CD4-positive, alpha-beta memory T cell (primary cell): ENCODE data around the gene USP47. TPM values are rescaled to one million over a fixed set of nuclear protein-coding genes. Genes with fewer than 3 reads are reported as not detected.

Experiments used
- CTCF ChIA-PET: fragments of 350-600 bp; sonication (Branson Sonifier 250); formaldehyde crosslinking; loops from one replicate; lab custom pipeline; 2021; ENCODE audit warnings: inconsistent platforms; ENCODE audit not compliant: partially characterized antibody; lab: Charles Lee
- POLR2A ChIA-PET: fragments of 350-600 bp; sonication (Branson Sonifier 250); formaldehyde crosslinking; loops from one replicate; lab custom pipeline; 2021; ENCODE audit not compliant: partially characterized antibody; lab: Charles Lee
- DNase-seq, 5 donors: peaks; one replicate each; pipeline versions ENCODE4 v3.0.0 to v3.0.0-alpha.2; 2020 to 2022; ENCODE audit warnings: mixed read lengths in 1 of 5
- H3K27ac ChIP-seq: one replicate; pipeline ENCODE4 v1.7.0; 2013; ENCODE audit warnings: low read depth, low read length
- H3K27me3 ChIP-seq: 2 replicates; pipeline ENCODE4 v1.7.0; 2013; ENCODE audit warnings: mild to moderate bottlenecking, low read length, moderate library complexity; ENCODE audit not compliant: insufficient read depth
- H3K36me3 ChIP-seq: 2 replicates; pipeline ENCODE4 v1.7.0; 2013; ENCODE audit warnings: mild to moderate bottlenecking, low read length, moderate library complexity; ENCODE audit not compliant: insufficient read depth
- H3K4me1 ChIP-seq: 2 replicates; pipeline ENCODE4 v1.7.0; 2013; ENCODE audit warnings: mild to moderate bottlenecking, low read length, moderate library complexity; ENCODE audit not compliant: insufficient read depth
- H3K4me3 ChIP-seq, 2 donors: one replicate each; pipeline ENCODE4 v1.7.0; 2013; ENCODE audit warnings: low read length in 2 of 2, mild to moderate bottlenecking in 1 of 2
- H3K9me3 ChIP-seq, 2 donors: one replicate each; pipeline ENCODE4 v1.7.0; 2013; ENCODE audit warnings: low read length in 2 of 2, control low read depth in 1 of 2; ENCODE audit not compliant: control insufficient read depth in 1 of 2
- H3K27ac Mint-ChIP-seq, 7 donors: one replicate each; pipeline ENCODE4 v1.8.0; 2020 to 2021; ENCODE audit warnings: mixed read lengths in 7 of 7, mild to moderate bottlenecking in 6 of 7, inconsistent platforms in 3 of 7, moderate library complexity in 3 of 7
- H3K27me3 Mint-ChIP-seq, 2 donors: one replicate each; pipeline ENCODE4 v1.8.0; 2020 to 2021; ENCODE audit warnings: mixed read lengths in 2 of 2
- H3K36me3 Mint-ChIP-seq, 2 donors: one replicate each; pipeline ENCODE4 v1.8.0; 2020 to 2021; ENCODE audit warnings: mixed read lengths in 2 of 2, inconsistent platforms in 1 of 2, mild to moderate bottlenecking in 1 of 2
- H3K4me1 Mint-ChIP-seq, 4 donors: one replicate each; pipeline ENCODE4 v1.8.0; 2020 to 2021; ENCODE audit warnings: mixed read lengths in 4 of 4, mild to moderate bottlenecking in 1 of 4
- H3K4me3 Mint-ChIP-seq, 8 donors: one replicate each; pipeline ENCODE4 v1.8.0; 2020 to 2021; ENCODE audit warnings: mixed read lengths in 8 of 8, mild to moderate bottlenecking in 7 of 8, moderate library complexity in 6 of 8, inconsistent platforms in 3 of 8
- H3K9me3 Mint-ChIP-seq, 8 donors: one replicate each; pipeline ENCODE4 v1.8.0; 2020 to 2021; ENCODE audit warnings: mixed read lengths in 8 of 8, mild to moderate bottlenecking in 5 of 8, inconsistent platforms in 3 of 8, moderate library complexity in 1 of 8
- intact Hi-C: fragments of 100-400 bp; cut with micrococcal nuclease; formaldehyde crosslinking; loops from one replicate; pipeline ENCODE4 v1.15.1; 2023
- polyA plus RNA-seq, 2 donors: library from polyadenylated mRNA; unstranded; fragments of 300-500 nt; fragmentation: Illumina TruSeq; gene quantifications; one replicate each; pipeline ENCODE4 v1.2.3, GENCODE V29; 2021
- total RNA-seq, 2 experiments: library from RNA; stranded (reverse); gene quantifications; one replicate each; pipeline ENCODE4 v1.2.3, GENCODE V29; 2021

Gene USP47
- total and polyA plus RNA-seq, 4 experiments from 2014 or later: 43.7 to 65.9 (median 56.9) TPM

DNA sequence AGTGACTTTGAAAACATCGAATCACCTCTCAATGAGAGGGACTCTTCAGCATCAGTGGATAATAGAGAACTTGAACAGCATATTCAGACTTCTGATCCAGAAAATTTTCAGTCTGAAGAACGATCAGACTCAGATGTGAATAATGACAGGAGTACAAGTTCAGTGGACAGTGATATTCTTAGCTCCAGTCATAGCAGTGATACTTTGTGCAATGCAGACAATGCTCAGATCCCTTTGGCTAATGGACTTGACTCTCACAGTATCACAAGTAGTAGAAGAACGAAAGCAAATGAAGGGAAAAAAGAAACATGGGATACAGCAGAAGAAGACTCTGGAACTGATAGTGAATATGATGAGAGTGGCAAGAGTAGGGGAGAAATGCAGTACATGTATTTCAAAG, 100.9 kb downstream of the USP47 start:
- H3K27me3 Mint-ChIP-seq: no peaks in the 10 kb centered on the region
- H3K27ac Mint-ChIP-seq: peak overlapping the region in 2 of 7 donors; percentile 0 to 68
- no peaks in the 10 kb centered on the region for H3K9me3 Mint-ChIP-seq
- peaks cover 28 to 75% of the 10 kb centered on the region in 2 donors for H3K36me3 Mint-ChIP-seq
- Histone ChIP-seq H3K9me3 (no peaks in the 10 kb centered on the region), H3K4me3 (no peak overlapping the region), H3K4me1 (no peaks in the 10 kb centered on the region), H3K27me3 (no peaks in the 10 kb centered on the region), H3K27ac (no peak overlapping the region), H3K36me3 (peaks cover 39% of the 10 kb centered on the region)
- peaks cover 0 to 5% (median 1%) of the 10 kb centered on the region in 4 donors for H3K4me1 Mint-ChIP-seq
- no peak for DNase-seq
- intact Hi-C loops: no loop called here
- ChIA-PET CTCF (interaction anchor here (1.2 kb wide), 1 partner anchor 11 kb away, joined by 4 read pairs; no protein-coding TSS in a partner anchor), POLR2A (no interaction called here)
- H3K4me3 Mint-ChIP-seq: no peak overlapping the region

GRCh38 chr11:11944444-11944843, 102.7 kb downstream of the USP47 start:
- Histone ChIP-seq H3K4me1 (no peaks in the 10 kb centered on the region), H3K36me3 (peaks cover 37% of the 10 kb centered on the region), H3K9me3 (no peaks in the 10 kb centered on the region), H3K4me3 (no peak overlapping the region), H3K27ac (no peak overlapping the region), H3K27me3 (no peaks in the 10 kb centered on the region)
- intact Hi-C loops: no loop called here
- Mint-ChIP-seq H3K9me3 (no peaks in the 10 kb centered on the region), H3K36me3 (peaks cover 21 to 72% of the 10 kb centered on the region in 2 donors), H3K4me3 (no peak overlapping the region), H3K27me3 (no peaks in the 10 kb centered on the region), H3K4me1 (peaks cover 0 to 5% (median 1%) of the 10 kb centered on the region in 4 donors), H3K27ac (peak overlapping the region in 2 of 7 donors; percentile 29 to 42)
- POLR2A ChIA-PET: no interaction called here
- CTCF ChIA-PET: no interaction called here
- no peak for DNase-seq

GRCh38 chr11:11946180-11946579, 104.4 kb downstream of the USP47 start:
- no peaks in the 10 kb centered on the region for H3K9me3 Mint-ChIP-seq
- peak overlapping the region in 3 of 7 donors; percentile 35 to 57 (median 35) for H3K27ac Mint-ChIP-seq
- no peak overlapping the region for H3K4me3 Mint-ChIP-seq
- CTCF ChIA-PET: interaction anchor here (0.8 to 1.9 kb wide), 6 partner anchors 10 to 291 kb away, joined by 3 to 11 read pairs (median 4); no protein-coding TSS in a partner anchor
- H3K36me3 Mint-ChIP-seq: peaks cover 28 to 78% of the 10 kb centered on the region in 2 donors
- DNase-seq: no peak
- Histone ChIP-seq H3K27me3 (no peaks in the 10 kb centered on the region), H3K27ac (no peak overlapping the region), H3K4me3 (no peak overlapping the region), H3K36me3 (peaks cover 47% of the 10 kb centered on the region), H3K4me1 (no peaks in the 10 kb centered on the region), H3K9me3 (no peaks in the 10 kb centered on the region)
- peaks cover 0 to 5% (median 1%) of the 10 kb centered on the region in 4 donors for H3K4me1 Mint-ChIP-seq
- intact Hi-C loops: no loop called here
- no peaks in the 10 kb centered on the region for H3K27me3 Mint-ChIP-seq
- POLR2A ChIA-PET: no interaction called here

GRCh38 chr11:11946878-11947277, 105.1 kb downstream of the USP47 start:
- DNase-seq: no peak
- Mint-ChIP-seq H3K36me3 (peaks cover 33 to 81% of the 10 kb centered on the region in 2 donors), H3K4me1 (peaks cover 0 to 5% (median 1%) of the 10 kb centered on the region in 4 donors), H3K4me3 (no peak overlapping the region), H3K27me3 (no peaks in the 10 kb centered on the region), H3K9me3 (no peaks in the 10 kb centered on the region), H3K27ac (peak overlapping the region in 2 of 7 donors; percentile 10 to 48)
- no peaks in the 10 kb centered on the region for H3K4me1 ChIP-seq
- H3K27ac ChIP-seq: no peak overlapping the region
- intact Hi-C loops: no loop called here
- H3K4me3 ChIP-seq: no peak overlapping the region
- H3K36me3 ChIP-seq: peaks cover 54% of the 10 kb centered on the region
- H3K27me3 ChIP-seq: no peaks in the 10 kb centered on the region
- no peaks in the 10 kb centered on the region for H3K9me3 ChIP-seq
- ChIA-PET CTCF (interaction anchor here (0.8 to 1.9 kb wide), 8 partner anchors 10 to 335 kb away, joined by 3 to 11 read pairs (median 3); no protein-coding TSS in a partner anchor), POLR2A (no interaction called here)

GRCh38 chr11:11947825-11948224, 106.1 kb downstream of the USP47 start:
- intact Hi-C loops: no loop called here
- Histone ChIP-seq H3K4me3 (no peak overlapping the region), H3K4me1 (no peaks in the 10 kb centered on the region), H3K27ac (no peak overlapping the region), H3K27me3 (no peaks in the 10 kb centered on the region), H3K36me3 (peaks cover 53% of the 10 kb centered on the region), H3K9me3 (no peaks in the 10 kb centered on the region)
- Mint-ChIP-seq H3K4me1 (peaks cover 0 to 2% (median under 1%) of the 10 kb centered on the region in 4 donors), H3K4me3 (no peak overlapping the region), H3K27ac (peak overlapping the region in 4 of 7 donors; percentile 10 to 77 (median 49)), H3K36me3 (peaks cover 36 to 81% of the 10 kb centered on the region in 2 donors), H3K9me3 (no peaks in the 10 kb centered on the region), H3K27me3 (no peaks in the 10 kb centered on the region)
- ChIA-PET CTCF (interaction anchor here (0.7 to 1.9 kb wide), 5 partner anchors 16 to 334 kb away, joined by 3 to 11 read pairs (median 3); no protein-coding TSS in a partner anchor), POLR2A (no interaction called here)
- no peak for DNase-seq

GRCh38 chr11:11948242-11948947, 106.6 kb downstream of the USP47 start:
- no peak for DNase-seq
- Mint-ChIP-seq H3K4me3 (no peak overlapping the region), H3K27ac (peak overlapping the region in 4 of 7 donors; percentile 10 to 65 (median 49)), H3K9me3 (no peaks in the 10 kb centered on the region), H3K27me3 (no peaks in the 10 kb centered on the region), H3K4me1 (peaks cover 0 to 2% (median 0%) of the 10 kb centered on the region in 4 donors), H3K36me3 (peaks cover 40 to 81% of the 10 kb centered on the region in 2 donors)
- Histone ChIP-seq H3K4me1 (no peaks in the 10 kb centered on the region), H3K27me3 (no peaks in the 10 kb centered on the region), H3K4me3 (no peak overlapping the region), H3K9me3 (no peaks in the 10 kb centered on the region), H3K36me3 (peaks cover 50% of the 10 kb centered on the region), H3K27ac (no peak overlapping the region)
- intact Hi-C loops: no loop called here
- ChIA-PET CTCF (interaction anchor here (0.7 to 1.7 kb wide), 3 partner anchors 16 to 333 kb away, joined by 3 to 6 read pairs (median 3); no protein-coding TSS in a partner anchor), POLR2A (no interaction called here)

- ChIA-PET CTCF (interaction anchor here (1.1 kb wide), 1 partner anchor 18 kb away, joined by 3 read pairs; no protein-coding TSS in a partner anchor), POLR2A (no interaction called here)
- Mint-ChIP-seq H3K9me3 (no peaks in the 10 kb centered on the region), H3K4me1 (peaks cover 0 to 2% (median 0%) of the 10 kb centered on the region in 4 donors), H3K27ac (peak overlapping the region in 2 of 7 donors; percentile 6 to 8), H3K4me3 (no peak overlapping the region), H3K36me3 (peaks cover 48 to 82% of the 10 kb centered on the region in 2 donors), H3K27me3 (no peaks in the 10 kb centered on the region)
- Histone ChIP-seq H3K4me3 (no peak overlapping the region), H3K9me3 (no peaks in the 10 kb centered on the region), H3K4me1 (no peaks in the 10 kb centered on the region), H3K27me3 (no peaks in the 10 kb centered on the region), H3K36me3 (peaks cover 51% of the 10 kb centered on the region), H3K27ac (no peak overlapping the region)
- intact Hi-C loops: no loop called here
- no peak for DNase-seq
Measured at GRCh38 chr11:11949482-11949881, 107.7 kb downstream of the USP47 start.
